Neural cell (in vitro differentiated cells): ENCODE measurements around the gene SLC28A1.

Source experiments
- CTCF ChIP-seq: fragments of 450-650 bp; IDR thresholded peaks from 2 replicates; pipeline ENCODE4 v1.5.1; 2014; ENCODE audit warnings: antibody characterized with exemption, mild to moderate bottlenecking, moderate library complexity; ENCODE audit not compliant: poor library complexity, severe bottlenecking
- EZH2 ChIP-seq: fragments of 200-600, 300-800 bp; shearing (Covaris generic), sonication (generic); IDR thresholded peaks from 2 replicates; pipeline ENCODE4 v1.6.1; 2014; ENCODE audit warnings: antibody characterized with exemption, low read length, borderline replicate concordance, mild to moderate bottlenecking; ENCODE audit not compliant: insufficient read depth, poor library complexity, severe bottlenecking
- MXI1 ChIP-seq: fragments of 450-650 bp; conservative IDR thresholded peaks from 2 replicates; pipeline ENCODE4 v1.6.1; 2014; ENCODE audit warnings: antibody characterized with exemption, mild to moderate bottlenecking; ENCODE audit not compliant: poor library complexity, severe bottlenecking
- POLR2AphosphoS5 ChIP-seq: IDR thresholded peaks from 2 replicates; pipeline ENCODE4 v1.6.1; 2012
- RAD21 ChIP-seq: fragments of 450-650 bp; conservative IDR thresholded peaks from 2 replicates; pipeline ENCODE4 v1.6.1; 2014; ENCODE audit warnings: antibody characterized with exemption, mild to moderate bottlenecking, moderate library complexity
- REST ChIP-seq: IDR thresholded peaks from 2 replicates; pipeline ENCODE4 v1.6.1; 2012; ENCODE audit warnings: borderline replicate concordance
- TAF1 ChIP-seq: IDR thresholded peaks from 2 replicates; pipeline ENCODE4 v1.6.1; 2012; ENCODE audit warnings: low read depth

- no peak for TF ChIP-seq EZH2
- TF ChIP-seq CTCF, result no peak
- TF ChIP-seq RAD21, result no peak
- TF ChIP-seq MXI1, result peak; percentile 21
- TF ChIP-seq REST, result no peak
- no peak for TF ChIP-seq TAF1
- TF ChIP-seq POLR2AphosphoS5, result no peak
Measured at GRCh38 chr15:84981711-84982300, 97.3 kb downstream of the SLC28A1 start, which contains the start of gene PDE8A.
